HEK293T (cell line): ENCODE data around the gene TMCO4.
"Not testable (repeated sequence)": the region's sequence is repeated elsewhere in the genome, so short reads cannot be mapped to it uniquely, and the experiment has no call there.

Experiments
- BHLHE40 ChIP-seq: fragments of 450-650 bp; IDR thresholded peaks from 2 replicates; pipeline ENCODE4 v1.6.1; 2016; ENCODE audit warnings: mild to moderate bottlenecking, moderate library complexity, borderline replicate concordance
- ELF4 ChIP-seq: fragments of 450-650 bp; IDR thresholded peaks from 2 replicates; pipeline ENCODE4 v1.6.1; 2017; ENCODE audit warnings: antibody characterized with exemption
- FOXA1 ChIP-seq: fragments of 450-650 bp; IDR thresholded peaks from 2 replicates; pipeline ENCODE4 v1.6.1; 2016; ENCODE audit warnings: mild to moderate bottlenecking
- FOXM1 ChIP-seq: fragments of 450-650 bp; IDR thresholded peaks from 2 replicates; pipeline ENCODE4 v1.6.1; 2017; ENCODE audit warnings: mild to moderate bottlenecking, borderline replicate concordance
- NFRKB ChIP-seq: fragments of 450-650 bp; IDR thresholded peaks from 2 replicates; pipeline ENCODE4 v1.6.1; 2016; ENCODE audit warnings: mild to moderate bottlenecking, moderate library complexity
- SP1 ChIP-seq: fragments of 450-650 bp; IDR thresholded peaks from 2 replicates; pipeline ENCODE4 v1.6.1; 2017
- SUZ12 ChIP-seq: fragments of 450-650 bp; IDR thresholded peaks from 2 replicates; pipeline ENCODE4 v1.6.1; 2016; ENCODE audit warnings: mild to moderate bottlenecking
- TF ChIP-seq, protein P1 (sequence below): fragments of 450-650 bp; IDR thresholded peaks from 2 replicates; pipeline ENCODE4 v1.6.1; 2016

DNA sequence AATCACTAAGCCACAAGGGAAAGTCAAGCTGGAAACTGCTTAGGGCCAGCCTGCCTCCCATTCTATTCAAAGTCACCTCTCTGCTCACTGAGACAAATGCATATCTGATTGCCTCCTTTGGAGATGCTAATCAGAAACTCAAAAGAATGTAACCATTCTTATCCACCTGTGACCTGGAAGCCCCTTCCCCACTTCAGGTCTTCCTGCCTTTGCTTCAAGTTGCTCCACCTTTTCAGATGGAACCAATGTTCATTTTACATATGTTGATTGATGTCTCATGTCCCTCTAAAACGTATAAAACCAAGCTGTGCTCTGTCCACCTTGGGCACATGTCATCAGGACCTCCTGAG lies 17.0 kb upstream of the TMCO4 start:
- not testable (repeated sequence) for TF ChIP-seq ELF4, FOXA1, SP1, NFRKB, FOXM1, BHLHE40, SUZ12
- TF ChIP-seq, protein P1, sequence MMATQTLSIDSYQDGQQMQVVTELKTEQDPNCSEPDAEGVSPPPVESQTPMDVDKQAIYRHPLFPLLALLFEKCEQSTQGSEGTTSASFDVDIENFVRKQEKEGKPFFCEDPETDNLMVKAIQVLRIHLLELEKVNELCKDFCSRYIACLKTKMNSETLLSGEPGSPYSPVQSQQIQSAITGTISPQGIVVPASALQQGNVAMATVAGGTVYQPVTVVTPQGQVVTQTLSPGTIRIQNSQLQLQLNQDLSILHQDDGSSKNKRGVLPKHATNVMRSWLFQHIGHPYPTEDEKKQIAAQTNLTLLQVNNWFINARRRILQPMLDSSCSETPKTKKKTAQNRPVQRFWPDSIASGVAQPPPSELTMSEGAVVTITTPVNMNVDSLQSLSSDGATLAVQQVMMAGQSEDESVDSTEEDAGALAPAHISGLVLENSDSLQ = not testable (repeated sequence)
